ENCODE results near the gene RANGRF. TPM values are rescaled to one million over a fixed set of nuclear protein-coding genes. Genes with fewer than 3 reads are reported as not detected.

RANGRF gene
- total and polyA plus RNA-seq, 4 donors = 6.9 to 19.9 (median 8.9) TPM

DNA sequence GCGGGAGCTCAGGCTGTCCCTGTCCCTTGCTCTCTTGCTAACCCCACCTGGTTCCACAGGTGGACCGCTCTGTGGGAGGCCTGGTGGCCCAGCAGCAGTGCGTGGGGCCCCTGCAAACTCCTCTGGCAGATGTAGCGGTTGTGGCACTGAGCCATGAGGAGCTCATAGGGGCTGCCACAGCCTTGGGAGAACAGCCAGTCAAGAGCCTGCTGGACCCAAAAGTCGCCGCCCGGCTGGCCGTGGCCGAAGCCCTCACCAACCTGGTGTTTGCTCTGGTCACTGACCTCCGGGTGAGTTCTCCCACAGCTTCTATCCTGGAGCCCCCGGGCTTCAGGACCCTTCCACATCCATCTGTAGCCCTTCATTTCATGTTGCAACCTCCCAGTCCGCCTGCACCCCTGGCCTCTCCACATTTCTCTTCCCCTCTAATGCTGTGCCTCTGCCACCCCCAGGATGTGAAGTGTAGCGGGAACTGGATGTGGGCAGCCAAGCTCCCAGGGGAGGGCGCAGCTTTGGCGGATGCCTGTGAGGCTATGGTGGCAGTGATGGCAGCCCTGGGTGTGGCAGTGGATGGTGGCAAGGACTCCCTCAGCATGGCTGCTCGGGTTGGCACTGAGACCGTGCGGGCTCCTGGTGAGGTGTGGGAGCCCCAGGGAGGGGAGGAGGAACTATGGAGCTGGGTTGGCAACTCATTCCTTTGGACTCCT lies 23.5 kb upstream of the RANGRF start:
- TF ChIP-seq CTCF (IDR thresholded peaks at IDR 0.05; ENCODE audit: low read depth, low read length, missing input control) (no peak), HNF4A (conservative IDR thresholded peaks at IDR 0.05) (no peak), TAF1 (conservative IDR thresholded peaks at IDR 0.05) (no peak), HNF4G (IDR thresholded peaks at IDR 0.05) (no peak), ATF3 (IDR thresholded peaks at IDR 0.05) (no peak), FOXA1 (IDR thresholded peaks at IDR 0.05) (no peak), NR2F2 (IDR thresholded peaks at IDR 0.05) (no peak), EGR1 (IDR thresholded peaks at IDR 0.05; ENCODE audit: low read depth in 2 of 2) (no peak), SP1 (IDR thresholded peaks at IDR 0.05) (no peak), GABPA (IDR thresholded peaks at IDR 0.05 in 1 of 2, conservative IDR thresholded peaks at IDR 0.05 in 1 of 2) (no peak), FOXA2 (IDR thresholded peaks at IDR 0.05) (no peak), YY1 (IDR thresholded peaks at IDR 0.05) (no peak)
- TF ChIP-seq, protein P1, sequence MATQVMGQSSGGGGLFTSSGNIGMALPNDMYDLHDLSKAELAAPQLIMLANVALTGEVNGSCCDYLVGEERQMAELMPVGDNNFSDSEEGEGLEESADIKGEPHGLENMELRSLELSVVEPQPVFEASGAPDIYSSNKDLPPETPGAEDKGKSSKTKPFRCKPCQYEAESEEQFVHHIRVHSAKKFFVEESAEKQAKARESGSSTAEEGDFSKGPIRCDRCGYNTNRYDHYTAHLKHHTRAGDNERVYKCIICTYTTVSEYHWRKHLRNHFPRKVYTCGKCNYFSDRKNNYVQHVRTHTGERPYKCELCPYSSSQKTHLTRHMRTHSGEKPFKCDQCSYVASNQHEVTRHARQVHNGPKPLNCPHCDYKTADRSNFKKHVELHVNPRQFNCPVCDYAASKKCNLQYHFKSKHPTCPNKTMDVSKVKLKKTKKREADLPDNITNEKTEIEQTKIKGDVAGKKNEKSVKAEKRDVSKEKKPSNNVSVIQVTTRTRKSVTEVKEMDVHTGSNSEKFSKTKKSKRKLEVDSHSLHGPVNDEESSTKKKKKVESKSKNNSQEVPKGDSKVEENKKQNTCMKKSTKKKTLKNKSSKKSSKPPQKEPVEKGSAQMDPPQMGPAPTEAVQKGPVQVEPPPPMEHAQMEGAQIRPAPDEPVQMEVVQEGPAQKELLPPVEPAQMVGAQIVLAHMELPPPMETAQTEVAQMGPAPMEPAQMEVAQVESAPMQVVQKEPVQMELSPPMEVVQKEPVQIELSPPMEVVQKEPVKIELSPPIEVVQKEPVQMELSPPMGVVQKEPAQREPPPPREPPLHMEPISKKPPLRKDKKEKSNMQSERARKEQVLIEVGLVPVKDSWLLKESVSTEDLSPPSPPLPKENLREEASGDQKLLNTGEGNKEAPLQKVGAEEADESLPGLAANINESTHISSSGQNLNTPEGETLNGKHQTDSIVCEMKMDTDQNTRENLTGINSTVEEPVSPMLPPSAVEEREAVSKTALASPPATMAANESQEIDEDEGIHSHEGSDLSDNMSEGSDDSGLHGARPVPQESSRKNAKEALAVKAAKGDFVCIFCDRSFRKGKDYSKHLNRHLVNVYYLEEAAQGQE (IDR thresholded peaks at IDR 0.05) = no peak
- DNase-seq (ENCODE audit: low spot score) = no peak
- 95% methylated on average over 18 of the region's 18 CpGs for WGBS

DNA sequence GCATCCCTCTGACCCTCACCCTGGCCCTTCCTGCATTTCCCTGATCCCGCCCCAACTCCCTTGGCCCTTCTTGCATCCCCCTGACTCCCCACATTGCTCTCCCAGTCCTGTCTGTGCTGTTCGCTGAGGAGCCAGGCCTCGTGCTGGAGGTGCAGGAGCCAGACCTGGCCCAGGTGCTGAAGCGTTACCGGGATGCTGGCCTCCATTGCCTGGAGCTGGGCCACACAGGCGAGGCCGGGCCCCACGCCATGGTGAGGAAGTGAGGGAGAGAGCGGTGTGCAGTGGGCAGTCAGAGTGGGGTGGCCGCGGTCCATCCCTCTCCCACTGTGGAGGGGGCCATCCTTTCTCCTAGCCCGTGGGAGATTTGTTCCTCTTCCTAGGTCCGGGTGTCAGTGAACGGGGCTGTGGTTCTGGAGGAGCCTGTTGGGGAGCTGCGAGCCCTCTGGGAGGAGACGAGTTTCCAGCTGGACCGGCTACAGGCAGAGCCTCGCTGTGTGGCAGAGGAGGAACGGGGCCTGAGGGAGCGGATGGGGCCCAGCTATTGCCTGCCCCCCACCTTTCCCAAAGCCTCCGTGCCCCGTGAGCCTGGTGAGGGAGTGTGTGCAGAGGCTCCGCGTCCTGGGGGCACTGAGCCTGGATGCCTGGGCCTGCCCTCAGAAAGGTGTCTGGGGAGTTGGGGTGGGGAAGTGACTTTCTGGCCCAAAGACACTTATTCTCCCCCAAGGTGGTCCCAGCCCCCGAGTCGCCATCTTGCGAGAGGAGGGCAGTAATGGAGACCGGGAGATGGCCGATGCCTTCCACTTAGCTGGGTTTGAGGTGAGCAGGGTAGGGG lies 21.6 kb upstream of the RANGRF start:
- Histone ChIP-seq H3K36me3 (ENCODE audit: control insufficient read depth in 4 of 4, insufficient read depth in 3 of 4, low read depth in 1 of 4, low read length in 3 of 4) (peaks cover 8 to 43% (median 14%) of the 10 kb centered on the region in 4 donors), H3K27me3 (ENCODE audit: control insufficient read depth in 4 of 4, insufficient read depth in 4 of 4, low read length in 3 of 4) (no peaks in the 10 kb centered on the region), H3K9ac (ENCODE audit: low read depth in 1 of 2, low read length in 2 of 2) (no peak overlapping the region), H3K27ac (ENCODE audit: low read depth in 1 of 2, low read length in 2 of 2) (no peak overlapping the region), H3K4me1 (ENCODE audit: control insufficient read depth in 4 of 4, insufficient read depth in 4 of 4, low read length in 3 of 4) (no peaks in the 10 kb centered on the region), H3K4me3 (ENCODE audit: low read depth in 1 of 3, low read length in 3 of 3) (no peak overlapping the region), H3K9me3 (ENCODE audit: control insufficient read depth in 4 of 4, low read length in 3 of 4) (no peaks in the 10 kb centered on the region)
- no peak for DNase-seq (ENCODE audit: low spot score)
- WGBS = 96% methylated on average over 29 of the region's 29 CpGs
- TF ChIP-seq YY1 (IDR thresholded peaks at IDR 0.05) = no peak
- no peak for TF ChIP-seq MAX (IDR thresholded peaks at IDR 0.05)
- TF ChIP-seq HNF4A (conservative IDR thresholded peaks at IDR 0.05) = no peak
- TF ChIP-seq FOXA2 (IDR thresholded peaks at IDR 0.05) = no peak
- TF ChIP-seq JUND (IDR thresholded peaks at IDR 0.05) = no peak
- no peak for TF ChIP-seq RAD21 (IDR thresholded peaks at IDR 0.05)

More for the DNA sequence above, 23.5 kb upstream of the RANGRF start:
- peaks cover 8 to 49% (median 19%) of the 10 kb centered on the region in 4 donors for H3K36me3 ChIP-seq (ENCODE audit: control insufficient read depth in 4 of 4, insufficient read depth in 3 of 4, low read depth in 1 of 4, low read length in 3 of 4)
- H3K4me3 ChIP-seq (ENCODE audit: low read depth in 1 of 3, low read length in 3 of 3) = no peak overlapping the region
- no peaks in the 10 kb centered on the region for H3K27me3 ChIP-seq (ENCODE audit: control insufficient read depth in 4 of 4, insufficient read depth in 4 of 4, low read length in 3 of 4)
- H3K27ac ChIP-seq (ENCODE audit: low read depth in 1 of 2, low read length in 2 of 2) = no peak overlapping the region
- H3K4me1 ChIP-seq (ENCODE audit: control insufficient read depth in 4 of 4, insufficient read depth in 4 of 4, low read length in 3 of 4) = no peaks in the 10 kb centered on the region
- no peaks in the 10 kb centered on the region for H3K9me3 ChIP-seq (ENCODE audit: control insufficient read depth in 4 of 4, low read length in 3 of 4)
- H3K9ac ChIP-seq (ENCODE audit: low read depth in 1 of 2, low read length in 2 of 2) = no peak overlapping the region

Data from liver (tissue), 9 donors.